ENCODE data around the gene RNF157. TPM values are rescaled to one million over a fixed set of nuclear protein-coding genes. Genes with fewer than 3 reads are reported as not detected.

Gene RNF157
- total and polyA plus RNA-seq, 2 of the 13 experiments (the other 11 are each of a cell fraction or from before 2014, with no cell fraction given), result 0.44 to 1.5 TPM

DNA sequence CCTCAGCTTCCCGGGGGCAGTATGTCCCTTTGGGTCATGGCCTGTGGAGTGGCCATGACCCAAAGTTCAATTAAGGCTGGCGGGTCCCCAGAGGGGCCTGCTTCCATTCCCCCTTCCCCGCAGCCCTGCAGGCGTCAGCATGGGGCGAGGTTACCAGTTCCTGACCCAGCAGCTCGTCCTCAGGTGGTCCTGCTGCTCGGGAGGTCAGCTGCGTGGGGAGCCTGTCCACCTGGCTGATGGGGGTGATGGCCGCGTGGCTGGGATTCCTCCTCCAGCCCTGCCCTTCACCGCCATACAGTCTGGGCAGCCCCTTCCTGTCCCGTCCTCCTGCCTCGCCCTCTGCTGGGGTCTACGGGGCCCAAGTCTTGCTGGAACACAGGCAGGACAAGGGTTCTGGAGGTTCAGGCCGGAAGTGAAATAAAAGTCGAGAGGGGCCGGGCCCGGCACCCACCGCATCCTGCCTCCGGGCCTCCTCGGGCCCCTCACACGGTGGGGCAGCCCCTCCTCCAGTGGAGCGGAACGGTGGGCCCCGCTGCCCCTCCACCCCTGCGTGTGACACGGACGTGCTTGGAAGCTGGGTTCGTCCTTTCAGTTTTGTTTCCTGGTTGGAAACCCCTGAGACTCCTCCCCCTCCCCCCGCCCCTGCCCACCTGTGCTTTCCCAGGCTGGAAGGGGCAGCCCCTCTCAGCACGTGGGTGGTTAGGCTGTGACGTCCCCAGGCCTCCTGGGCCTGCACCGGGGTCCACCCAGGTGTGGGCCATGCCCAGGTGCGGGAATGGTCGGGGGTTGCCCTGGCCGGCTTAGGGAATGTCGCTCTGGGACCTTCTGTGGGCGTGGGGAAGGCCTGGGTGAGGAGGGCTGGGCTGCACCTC, 31.6 kb upstream of the RNF157 start (continued):
- TF ChIP-seq NFIC (IDR thresholded peaks at IDR 0.05; ENCODE audit: low read length) (no peak), HCFC1 (IDR thresholded peaks at IDR 0.05; ENCODE audit: low read depth, low read length) (no peak), ZNF432 (CRISPR knock-in tag; IDR thresholded peaks at IDR 0.05; ENCODE audit: borderline replicate concordance) (no peak), DR1 (CRISPR knock-in tag; IDR thresholded peaks at IDR 0.05) (no peak), ZNF629 (CRISPR knock-in tag; conservative IDR thresholded peaks at IDR 0.05) (no peak), AGO2 (optimal IDR thresholded peaks at IDR 0.05; ENCODE audit: low read depth, low read length) (peak; percentile 92), PAF1 (CRISPR knock-in tag; IDR thresholded peaks at IDR 0.05) (peak; percentile 63; the same call in 1 of the 2 replicates), ZFP36L2 (CRISPR knock-in tag; IDR thresholded peaks at IDR 0.05) (no peak), NR3C1 (CRISPR knock-in tag; IDR thresholded peaks at IDR 0.05) (no peak), POLR2AphosphoS2 (IDR thresholded peaks at IDR 0.05; ENCODE audit: low read depth, low read length) (peak; percentile 25; the same call in 1 of the 2 replicates), ZNF687 (CRISPR knock-in tag; IDR thresholded peaks at IDR 0.05) (peak; percentile 25), ZNF343 (CRISPR knock-in tag; IDR thresholded peaks at IDR 0.05) (no peak), FOXA3 (CRISPR knock-in tag; IDR thresholded peaks at IDR 0.05) (no peak), ZFY (CRISPR knock-in tag; IDR thresholded peaks at IDR 0.05) (peak; percentile 20; the same call in 1 of the 2 replicates), FUBP1 (CRISPR knock-in tag; IDR thresholded peaks at IDR 0.05; ENCODE audit: borderline replicate concordance) (no peak)
- TF ChIP-seq, protein P1, sequence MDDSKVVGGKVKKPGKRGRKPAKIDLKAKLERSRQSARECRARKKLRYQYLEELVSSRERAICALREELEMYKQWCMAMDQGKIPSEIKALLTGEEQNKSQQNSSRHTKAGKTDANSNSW (CRISPR knock-in tag; IDR thresholded peaks at IDR 0.05; ENCODE audit: borderline replicate concordance), result no peak
- TF ChIP-seq, protein P2, sequence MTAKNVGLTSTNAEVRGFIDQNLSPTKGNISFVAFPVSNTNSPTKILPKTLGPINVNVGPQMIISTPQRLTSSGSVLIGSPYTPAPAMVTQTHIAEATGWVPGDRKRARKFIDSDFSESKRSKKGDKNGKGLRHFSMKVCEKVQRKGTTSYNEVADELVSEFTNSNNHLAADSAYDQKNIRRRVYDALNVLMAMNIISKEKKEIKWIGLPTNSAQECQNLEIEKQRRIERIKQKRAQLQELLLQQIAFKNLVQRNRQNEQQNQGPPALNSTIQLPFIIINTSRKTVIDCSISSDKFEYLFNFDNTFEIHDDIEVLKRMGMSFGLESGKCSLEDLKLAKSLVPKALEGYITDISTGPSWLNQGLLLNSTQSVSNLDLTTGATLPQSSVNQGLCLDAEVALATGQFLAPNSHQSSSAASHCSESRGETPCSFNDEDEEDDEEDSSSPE (CRISPR knock-in tag; IDR thresholded peaks at IDR 0.05), result no peak
